Smooth muscle cell (in vitro differentiated cells): ENCODE results near the gene AKAP11. TPM values are rescaled to one million over a fixed set of nuclear protein-coding genes. Genes with fewer than 3 reads are reported as not detected.

ENCODE experiments used
- DNase-seq: peaks from one replicate; lab custom pipeline; 2025; ENCODE audit not compliant: unreplicated experiment; lab: John Stamatoyannopoulos, UW
- H2AFZ ChIP-seq: fragments of 200-600 bp; sonication (generic); 2 replicates; pipeline ENCODE4 v1.6.0; 2016; ENCODE audit warnings: antibody characterized with exemption, low read depth, mild to moderate bottlenecking
- H3F3A ChIP-seq: fragments of 200-600 bp; sonication (generic); 2 replicates; pipeline ENCODE4 v1.6.0; 2017; ENCODE audit warnings: antibody characterized with exemption, low read depth
- H3K27ac ChIP-seq: fragments of 200-600 bp; sonication (generic); 2 replicates; pipeline ENCODE4 v1.5.1; 2016; ENCODE audit warnings: low read depth, mild to moderate bottlenecking
- H3K27me3 ChIP-seq: fragments of 200-600 bp; sonication (generic); 2 replicates; pipeline ENCODE4 v1.6.1; 2016; ENCODE audit warnings: low read depth, mild to moderate bottlenecking
- H3K36me3 ChIP-seq: fragments of 200-600 bp; sonication (generic); 2 replicates; pipeline ENCODE4 v1.5.1; 2016; ENCODE audit warnings: low read depth
- H3K4me1 ChIP-seq: fragments of 200-600 bp; sonication (generic); 2 replicates; pipeline ENCODE4 v1.5.1; 2016; ENCODE audit warnings: low read depth
- H3K4me2 ChIP-seq: fragments of 200-600 bp; sonication (generic); 2 replicates; pipeline ENCODE4 v1.6.0; 2016; ENCODE audit warnings: mild to moderate bottlenecking
- H3K4me3 ChIP-seq: fragments of 200-600 bp; sonication (generic); 2 replicates; pipeline ENCODE4 v1.5.1; 2016; ENCODE audit warnings: mild to moderate bottlenecking
- H3K79me2 ChIP-seq: fragments of 200-600 bp; sonication (generic); 2 replicates; pipeline ENCODE4 v1.6.0; 2016; ENCODE audit warnings: low read depth, mild to moderate bottlenecking
- H3K9ac ChIP-seq: fragments of 200-600 bp; sonication (generic); 2 replicates; pipeline ENCODE4 v1.6.0; 2016; ENCODE audit warnings: low read depth
- H3K9me3 ChIP-seq: fragments of 200-600 bp; sonication (generic); replicated peaks from 2 replicates; pipeline ENCODE4 v1.5.1; 2016; ENCODE audit warnings: low read depth
- H4K20me1 ChIP-seq: fragments of 200-600 bp; sonication (generic); 2 replicates; pipeline ENCODE4 v1.6.0; 2016; ENCODE audit warnings: low read depth
- CTCF ChIP-seq: fragments of 200-600 bp; sonication (generic); IDR thresholded peaks from 2 replicates; pipeline ENCODE4 v1.5.1; 2017; ENCODE audit warnings: borderline replicate concordance, mild to moderate bottlenecking, antibody characterized with exemption; ENCODE audit not compliant: insufficient read depth, poor library complexity, severe bottlenecking
- WGBS: methylation state at CpG from one replicate; pipeline ENCODE4 v1.1.7; 2016; ENCODE audit warnings: low lambda C conversion rate; 5-methylcytosine and 5-hydroxymethylcytosine counted together
- polyA plus RNA-seq: library from polyadenylated mRNA; unstranded; fragments of >200 nt; fragmentation: Nextera tagmentation; extraction: Ambion mirVana; gene quantifications from 2 replicates; pipeline ENCODE4 v1.2.1, GENCODE V29; 2016
- total RNA-seq: library from RNA; depleted of rRNA; stranded (reverse); fragments of >200 nt; gene quantifications from 2 replicates; pipeline ENCODE4 v1.2.3, GENCODE V29; 2014

The AKAP11 gene
- total and polyA plus RNA-seq, 2 experiments from 2014 or later: 2.1 to 27.5 TPM

GRCh38 chr13:42360046-42360574, 88.2 kb downstream of the AKAP11 start:
- Histone ChIP-seq H3K9me3 (no peaks in the 10 kb centered on the region), H2AFZ (no peak overlapping the region), H3K4me2 (no peak overlapping the region), H3K9ac (no peak overlapping the region), H3K36me3 (no peaks in the 10 kb centered on the region), H3K4me3 (no peak overlapping the region), H3K79me2 (no peaks in the 10 kb centered on the region), H3K27ac (no peak overlapping the region), H3F3A (no peaks in the 10 kb centered on the region), H3K4me1 (peaks cover 2% of the 10 kb centered on the region), H4K20me1 (no peaks in the 10 kb centered on the region), H3K27me3 (no peaks in the 10 kb centered on the region)
- DNase-seq: no peak
- no peak for TF ChIP-seq CTCF
- 59% methylated on average over 8 of the region's 8 CpGs for WGBS

- H3K27ac ChIP-seq: no peak overlapping the region
- peaks cover 2% of the 10 kb centered on the region for H3K4me1 ChIP-seq
- H3K9ac ChIP-seq: no peak overlapping the region
- H3K79me2 ChIP-seq: no peaks in the 10 kb centered on the region
- H2AFZ ChIP-seq: no peak overlapping the region
- no peaks in the 10 kb centered on the region for H4K20me1 ChIP-seq
- H3K4me2 ChIP-seq: no peak overlapping the region
- no peaks in the 10 kb centered on the region for H3K36me3 ChIP-seq
- no peak for TF ChIP-seq CTCF
- H3K4me3 ChIP-seq: no peak overlapping the region
- no peaks in the 10 kb centered on the region for H3F3A ChIP-seq
- 72% methylated on average over 6 of the region's 6 CpGs for WGBS
- H3K27me3 ChIP-seq: no peaks in the 10 kb centered on the region
- DNase-seq: no peak
- H3K9me3 ChIP-seq: no peaks in the 10 kb centered on the region
Measured at GRCh38 chr13:42361701-42362100, 89.7 kb downstream of the AKAP11 start.

- Histone ChIP-seq H3K9ac (no peak overlapping the region), H3K36me3 (no peaks in the 10 kb centered on the region), H3K79me2 (no peaks in the 10 kb centered on the region), H2AFZ (peak overlapping the region; percentile 12), H3K27ac (no peak overlapping the region), H3K9me3 (no peaks in the 10 kb centered on the region), H3F3A (no peaks in the 10 kb centered on the region), H3K4me3 (no peak overlapping the region), H3K27me3 (no peaks in the 10 kb centered on the region), H4K20me1 (no peaks in the 10 kb centered on the region), H3K4me1 (peaks cover 12% of the 10 kb centered on the region), H3K4me2 (no peak overlapping the region)
- DNase-seq: no peak
- no peak for TF ChIP-seq CTCF
- 69% methylated on average over 3 of the region's 3 CpGs for WGBS
Measured at GRCh38 chr13:42363941-42364612, 92.1 kb downstream of the AKAP11 start.

GRCh38 chr13:42364613-42365000, 92.7 kb downstream of the AKAP11 start:
- H3K9me3 ChIP-seq: no peaks in the 10 kb centered on the region
- peak overlapping the region; percentile 12 for H2AFZ ChIP-seq
- WGBS: 47% methylated on average over 2 of the region's 2 CpGs

More at GRCh38 chr13:42364613-42365000, 92.7 kb downstream of the AKAP11 start:
- no peak for DNase-seq
- H3K4me3 ChIP-seq: no peak overlapping the region
- no peaks in the 10 kb centered on the region for H3K36me3 ChIP-seq
- no peaks in the 10 kb centered on the region for H3F3A ChIP-seq
- H3K9ac ChIP-seq: no peak overlapping the region
- peaks cover 12% of the 10 kb centered on the region for H3K4me1 ChIP-seq
- TF ChIP-seq CTCF: no peak
- no peak overlapping the region for H3K4me2 ChIP-seq
- no peaks in the 10 kb centered on the region for H3K79me2 ChIP-seq
- H3K27me3 ChIP-seq: no peaks in the 10 kb centered on the region
- H4K20me1 ChIP-seq: no peaks in the 10 kb centered on the region
- H3K27ac ChIP-seq: no peak overlapping the region
